ENCODE results near the gene PRRT2.
"Not testable (repeated sequence)": the region's sequence is repeated elsewhere in the genome, so short reads cannot be mapped to it uniquely, and the experiment has no call there.

GRCh38 chr16:29783094-29783953, 28.7 kb upstream of the PRRT2 start:
- not testable (repeated sequence) for TF ChIP-seq CTCF (conservative IDR thresholded peaks at IDR 0.05; ENCODE audit: low read length); EZH2phosphoT487 (IDR thresholded peaks at IDR 0.05; ENCODE audit: borderline replicate concordance, low read depth, low read length)

All from OCI-LY7 (cell line).